Activated T-cell treated with anti-CD3 and anti-CD28 coated beads, Interleukin-2, amount 50 U/mL, for 48 hours (primary cell): ENCODE data around the gene KISS1R.

ENCODE experiments used
- DNase-seq, 2 experiments: peaks; one replicate each; pipeline ENCODE4 v3.0.0-alpha.2; 2020

The KISS1R gene

GRCh38 chr19:940591-941291 is 23.6 kb downstream of the KISS1R start:
- DNase-seq: peak; percentile 66 to 75

- DNase-seq: no peak
Measured at GRCh38 chr19:941292-942132, 24.4 kb downstream of the KISS1R start.

DNA sequence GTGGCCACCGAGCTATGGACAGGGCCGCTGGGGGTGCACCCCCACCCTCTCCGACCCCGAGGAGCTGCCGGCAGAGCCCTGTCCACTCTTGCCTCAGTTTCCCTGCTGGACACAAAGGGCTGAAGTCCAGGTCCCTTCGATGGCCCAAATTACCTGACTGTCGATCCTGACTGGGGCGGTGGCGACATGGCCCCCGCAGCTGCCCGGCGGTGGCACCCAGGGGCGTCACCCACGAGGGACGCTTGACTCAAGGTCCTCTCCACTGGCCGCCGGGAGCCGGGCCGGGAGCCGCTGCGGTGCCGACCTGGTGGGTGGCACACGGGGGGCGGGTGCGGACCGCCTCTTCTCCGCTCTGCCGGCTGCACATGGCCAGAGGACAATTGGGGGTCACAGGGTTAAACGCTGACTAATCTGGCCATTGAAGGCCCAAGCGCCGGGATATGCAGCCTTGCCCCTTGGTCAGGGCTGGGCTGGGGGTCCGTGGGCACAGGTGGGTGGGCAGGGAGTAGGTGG is 25.1 kb downstream of the KISS1R start:
- DNase-seq: no peak

- no peak for DNase-seq
Measured at GRCh38 chr19:943551-944170, 26.5 kb downstream of the KISS1R start.

- no peak for DNase-seq
Measured at GRCh38 chr19:944171-944567, 27.0 kb downstream of the KISS1R start.

DNA sequence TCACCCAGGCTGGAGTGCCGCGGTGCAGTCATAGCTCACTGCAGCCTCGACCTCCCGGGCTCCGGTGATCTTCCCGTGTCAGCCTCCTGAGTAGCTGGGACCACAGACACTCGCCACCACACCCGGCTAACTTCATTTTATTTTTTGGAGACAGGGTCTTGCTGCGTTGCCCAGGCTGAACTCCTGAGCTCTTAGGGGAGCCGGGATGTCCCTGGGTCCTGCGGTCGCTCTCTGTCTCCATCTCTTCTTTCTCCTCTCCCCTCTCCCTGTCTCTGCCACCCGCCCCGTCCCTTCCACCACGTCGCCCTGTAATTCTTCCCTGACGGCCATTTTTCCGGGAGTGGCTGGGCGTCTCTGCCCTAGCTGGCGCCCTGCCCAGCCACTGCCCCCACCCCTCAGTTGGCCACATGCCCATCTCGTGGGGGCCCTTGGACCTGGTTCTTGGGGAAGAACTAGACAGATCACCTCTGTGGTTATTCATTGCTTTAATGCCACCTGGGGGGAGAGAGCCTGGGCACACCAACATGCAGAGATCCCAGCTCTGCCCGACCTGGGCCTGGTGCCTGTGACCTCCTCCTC is 27.6 kb downstream of the KISS1R start:
- DNase-seq: no peak

GRCh38 chr19:945401-946252 is 28.5 kb downstream of the KISS1R start:
- DNase-seq: no peak

DNA sequence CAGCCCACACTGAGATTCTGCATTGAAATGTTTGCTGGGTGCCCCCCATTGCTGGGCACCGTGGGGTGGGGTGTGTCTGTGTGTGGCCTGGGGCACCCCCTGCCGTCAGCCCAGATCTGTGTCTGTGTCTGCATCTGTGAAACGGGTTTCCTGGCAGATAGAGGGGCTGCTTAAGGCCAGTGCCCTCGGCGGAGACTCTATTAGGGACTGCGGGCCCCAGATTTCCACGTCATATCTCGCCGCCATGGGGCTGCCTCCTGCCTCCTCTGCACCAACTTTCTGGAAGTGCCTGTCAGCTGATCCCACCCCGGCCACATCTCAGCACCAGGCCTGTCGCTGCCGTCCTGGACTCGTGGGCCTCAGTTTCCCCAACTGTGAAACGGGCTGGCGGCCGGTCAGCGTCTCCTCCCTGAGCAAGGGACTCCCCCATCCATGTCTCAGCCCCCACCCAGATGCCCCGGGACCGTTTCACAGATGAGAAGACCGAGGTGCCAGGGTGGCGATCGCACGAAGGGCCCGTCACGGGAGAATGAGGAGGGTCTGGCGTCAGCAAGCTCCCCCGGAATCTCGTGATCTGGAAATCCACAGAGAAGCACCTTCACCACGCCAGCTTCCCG is 30.1 kb downstream of the KISS1R start:
- DNase-seq: no peak

- no peak for DNase-seq
Measured at GRCh38 chr19:947707-948539, 30.8 kb downstream of the KISS1R start.

- no peak for DNase-seq
Measured at GRCh38 chr19:948842-949496, 31.8 kb downstream of the KISS1R start.

DNA sequence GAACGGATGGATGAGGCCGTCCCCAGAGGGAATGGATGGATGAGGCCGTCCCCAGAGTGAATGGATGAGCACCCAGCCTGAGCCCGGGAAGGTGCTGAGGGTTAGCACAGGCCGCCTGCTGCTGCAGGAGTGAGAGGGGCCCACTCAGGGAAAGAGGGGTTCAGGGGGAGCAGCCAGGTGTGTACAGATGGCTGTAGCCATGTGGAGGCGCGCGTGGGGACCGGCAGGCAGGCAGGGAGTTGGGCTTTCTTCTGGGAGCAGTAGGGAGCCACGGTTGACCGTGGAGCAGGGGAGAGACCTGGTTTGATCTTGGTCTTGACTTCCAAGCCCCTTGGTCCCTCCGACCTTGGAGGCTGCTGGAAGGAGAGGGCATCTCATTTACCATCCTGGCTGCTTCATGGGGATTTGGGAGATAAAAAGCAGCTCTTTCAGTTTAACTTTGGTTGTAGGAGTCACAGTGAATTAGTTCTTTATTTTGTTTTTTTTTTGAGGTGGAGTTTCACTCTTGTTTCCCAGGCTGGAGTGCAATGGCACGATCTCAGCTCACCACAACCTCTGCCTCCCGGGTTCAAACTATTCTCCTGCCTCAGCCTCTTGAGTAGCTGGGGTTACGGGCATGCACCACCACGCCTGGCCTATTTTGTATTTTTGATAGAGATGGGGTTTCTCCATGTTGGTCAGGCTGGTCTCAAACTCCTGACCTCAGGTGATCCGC is 33.4 kb downstream of the KISS1R start:
- no peak for DNase-seq

DNA sequence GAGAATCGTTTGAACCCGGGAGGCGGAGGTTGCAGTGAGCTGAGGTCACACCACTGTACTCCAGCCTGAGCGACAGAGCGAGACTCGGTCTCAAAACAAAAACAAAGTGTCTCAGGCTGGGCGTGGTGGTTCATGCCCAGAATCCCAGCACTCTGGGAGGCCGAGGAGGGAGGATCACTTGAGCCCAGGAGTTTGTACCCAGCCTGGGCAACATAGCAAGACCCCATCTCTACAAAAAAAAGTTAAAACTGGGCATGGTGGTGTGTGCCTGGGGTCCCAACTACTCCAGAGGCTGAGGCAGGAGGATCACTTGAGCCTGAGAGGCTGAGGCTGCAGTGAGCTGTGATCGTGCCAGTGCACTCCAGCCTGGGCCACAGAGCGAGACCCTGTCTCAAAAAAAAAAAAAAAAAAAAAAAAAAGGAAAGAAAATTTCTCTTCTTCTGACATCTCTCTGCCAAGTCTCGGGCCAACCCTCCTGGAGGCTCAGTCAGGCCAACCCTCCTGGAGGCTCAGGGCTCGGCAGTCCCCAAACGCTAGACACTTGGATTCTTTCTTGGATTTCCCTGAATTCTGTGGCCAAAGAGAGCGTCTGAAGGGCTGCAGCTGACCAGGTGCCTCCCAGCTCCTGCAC is 35.0 kb downstream of the KISS1R start:
- DNase-seq: no peak

GRCh38 chr19:952680-953444 is 35.7 kb downstream of the KISS1R start:
- DNase-seq: no peak

DNA sequence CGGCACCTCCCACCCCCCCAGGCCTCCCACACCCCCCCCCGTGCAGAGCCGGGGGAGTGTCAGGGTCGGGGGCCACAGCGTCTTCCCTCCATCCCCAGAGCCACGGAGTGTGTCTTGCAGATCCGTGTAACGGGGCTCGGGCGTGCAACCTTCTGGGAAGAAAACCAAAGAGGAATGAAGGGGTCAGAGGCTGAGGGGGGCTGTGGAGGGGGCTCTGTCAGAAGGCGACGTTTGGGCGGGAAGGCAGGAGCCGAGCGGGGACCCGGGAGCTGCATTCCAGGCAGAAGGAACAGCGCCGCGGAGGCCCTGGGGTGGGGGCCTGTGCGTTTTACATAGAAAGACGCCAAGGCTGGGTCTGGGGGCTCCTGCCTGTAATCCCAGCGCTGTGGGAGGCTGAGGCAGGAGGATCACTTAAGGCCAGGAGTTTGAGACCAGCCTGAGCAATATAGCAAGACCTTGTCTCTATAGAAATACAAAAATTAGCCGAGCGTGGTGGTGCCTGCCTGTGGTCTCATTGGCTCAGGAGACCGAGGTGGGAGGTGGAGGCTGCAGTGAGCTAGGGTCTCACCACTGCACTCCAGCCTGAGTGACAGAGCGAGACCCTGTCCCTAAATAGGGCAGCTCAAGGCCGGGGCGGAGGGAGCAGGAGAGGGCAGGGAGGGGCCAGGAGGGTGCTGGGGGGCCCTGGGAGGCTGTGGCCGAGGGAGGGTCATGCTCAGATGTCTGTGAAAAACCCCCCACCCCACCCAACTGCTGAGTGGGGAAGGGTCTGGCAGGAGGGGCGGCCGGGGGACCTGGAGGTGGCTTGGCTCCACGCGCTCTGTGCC is 36.5 kb downstream of the KISS1R start:
- DNase-seq: no peak

DNA sequence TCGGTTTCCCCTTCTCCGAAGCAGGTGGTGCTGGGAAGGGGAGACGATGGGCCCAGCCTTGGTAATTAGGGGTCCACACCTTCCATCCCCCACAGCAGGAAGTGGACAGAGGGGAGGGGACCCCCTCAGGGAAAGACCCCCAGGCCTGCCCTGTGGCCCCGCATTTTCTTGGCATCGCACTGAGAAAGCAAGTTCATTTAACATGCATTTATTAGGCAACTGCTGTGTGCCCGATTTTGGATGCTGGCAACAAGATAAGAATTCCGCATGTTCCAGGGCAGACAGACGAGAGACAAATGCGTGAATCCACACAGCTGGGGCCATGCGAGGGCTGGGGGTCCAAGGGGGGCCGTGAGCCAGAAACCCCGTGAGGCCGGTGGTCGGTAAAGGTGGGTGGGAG is 37.1 kb downstream of the KISS1R start:
- DNase-seq: no peak

DNA sequence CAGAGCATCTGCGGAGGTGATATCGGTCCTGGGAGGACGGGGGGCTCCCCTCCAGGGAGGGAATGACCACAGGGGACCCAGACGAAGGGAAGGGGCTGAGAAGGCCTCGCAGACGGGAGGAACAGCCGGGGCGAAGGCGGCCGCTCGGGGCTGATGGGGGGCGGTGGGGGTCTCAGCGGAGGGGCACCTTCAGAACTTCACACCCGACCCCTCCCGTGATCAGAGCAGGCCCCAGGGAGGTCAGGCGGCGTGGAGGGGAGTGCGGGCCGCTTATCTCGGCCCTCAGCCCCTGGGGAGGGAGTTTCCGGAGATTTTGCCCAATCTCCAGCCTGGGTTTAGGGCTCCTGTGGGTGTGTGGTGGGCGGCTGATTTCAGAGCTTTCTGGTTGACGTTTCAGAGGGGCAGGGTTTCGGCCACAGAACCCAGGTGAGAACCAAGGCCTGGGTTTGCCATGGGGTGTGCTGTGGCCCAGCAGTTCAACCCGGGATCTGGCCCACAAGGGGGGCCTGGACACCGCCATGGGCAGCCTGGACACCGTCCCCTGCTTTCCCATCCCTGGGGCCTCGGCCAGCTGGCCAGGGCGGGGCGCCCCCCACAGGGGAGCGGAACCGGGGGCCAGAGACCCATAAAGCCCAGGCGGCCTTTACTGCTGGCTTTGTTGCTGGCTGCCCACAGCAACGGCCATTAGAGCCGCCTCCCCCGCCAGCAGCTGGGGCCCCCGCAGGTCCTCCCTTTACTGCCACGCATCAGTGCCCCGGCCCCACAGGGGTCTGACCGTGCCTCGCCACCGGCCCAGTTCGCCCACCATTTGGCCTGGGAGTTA is 37.8 kb downstream of the KISS1R start:
- DNase-seq: peak in 1 of 2 experiments; percentile 36
